Measurements from ENCODE around the gene GKN2.

The GKN2 gene

GRCh38 chr2:68931799-68932198, 20.9 kb downstream of the GKN2 start:
- no peak overlapping the region for H3K4me3 ChIP-seq (ENCODE audit: low read length)
- no peak for DNase-seq (ENCODE audit: low read depth, low spot score)

GRCh38 chr2:68931149-68931711, 21.5 kb downstream of the GKN2 start:
- no peak overlapping the region for H3K4me3 ChIP-seq (ENCODE audit: low read length)
- DNase-seq (ENCODE audit: low read depth, low spot score): no peak

- no peak for DNase-seq (ENCODE audit: low read depth, low spot score)
- no peak overlapping the region for H3K4me3 ChIP-seq (ENCODE audit: low read length)
Observed at GRCh38 chr2:68926796-68927195, 25.9 kb downstream of the GKN2 start.

GRCh38 chr2:68925295-68925896, 27.3 kb downstream of the GKN2 start:
- H3K4me3 ChIP-seq (ENCODE audit: low read length): no peak overlapping the region
- peak; percentile 78 for DNase-seq (ENCODE audit: low read depth, low spot score)

GRCh38 chr2:68921646-68922045, 31.0 kb downstream of the GKN2 start:
- DNase-seq (ENCODE audit: low read depth, low spot score): no peak

GRCh38 chr2:68920481-68921170, 32.1 kb downstream of the GKN2 start:
- no peak for DNase-seq (ENCODE audit: low read depth, low spot score)
- no peak overlapping the region for H3K4me3 ChIP-seq (ENCODE audit: low read length)

More at GRCh38 chr2:68921646-68922045, 31.0 kb downstream of the GKN2 start:
- H3K4me3 ChIP-seq (ENCODE audit: low read length): no peak overlapping the region

- DNase-seq (ENCODE audit: low read depth, low spot score): no peak
- no peak overlapping the region for H3K4me3 ChIP-seq (ENCODE audit: low read length)
Observed at GRCh38 chr2:68918497-68918896, 34.2 kb downstream of the GKN2 start.

GRCh38 chr2:68917034-68917718, 35.5 kb downstream of the GKN2 start:
- H3K4me3 ChIP-seq (ENCODE audit: low read length): no peak overlapping the region
- DNase-seq (ENCODE audit: low read depth, low spot score): no peak

GRCh38 chr2:68916226-68916625, 36.5 kb downstream of the GKN2 start:
- DNase-seq (ENCODE audit: low read depth, low spot score): no peak
- H3K4me3 ChIP-seq (ENCODE audit: low read length): no peak overlapping the region

GRCh38 chr2:68915393-68915792, 37.3 kb downstream of the GKN2 start:
- DNase-seq (ENCODE audit: low read depth, low spot score): no peak
- H3K4me3 ChIP-seq (ENCODE audit: low read length): no peak overlapping the region

- no peak for DNase-seq (ENCODE audit: low read depth, low spot score)
- H3K4me3 ChIP-seq (ENCODE audit: low read length): no peak overlapping the region
Observed at GRCh38 chr2:68913359-68913758, 39.3 kb downstream of the GKN2 start.

GRCh38 chr2:68912732-68913131, 40.0 kb downstream of the GKN2 start:
- peak; percentile 92 for DNase-seq (ENCODE audit: low read depth, low spot score)
- H3K4me3 ChIP-seq (ENCODE audit: low read length): no peak overlapping the region

GRCh38 chr2:68912111-68912510, 40.6 kb downstream of the GKN2 start:
- no peak for DNase-seq (ENCODE audit: low read depth, low spot score)
- no peak overlapping the region for H3K4me3 ChIP-seq (ENCODE audit: low read length)

- 0 out of 2 replicates have a peak overlapping the region, but pooled peaks have one; percentile 2 for H3K4me3 ChIP-seq (ENCODE audit: low read length)
- DNase-seq (ENCODE audit: low read depth, low spot score): no peak
Observed at GRCh38 chr2:68911709-68912108, 41.0 kb downstream of the GKN2 start.

GRCh38 chr2:68911246-68911645, 41.4 kb downstream of the GKN2 start:
- DNase-seq (ENCODE audit: low read depth, low spot score): no peak

GRCh38 chr2:68909793-68910674, 42.7 kb downstream of the GKN2 start:
- no peak overlapping the region for H3K4me3 ChIP-seq (ENCODE audit: low read length)
- DNase-seq (ENCODE audit: low read depth, low spot score): peak; percentile 93

More at GRCh38 chr2:68911246-68911645, 41.4 kb downstream of the GKN2 start:
- peak overlapping the region; percentile 2; the same call in 1 of the 2 replicates for H3K4me3 ChIP-seq (ENCODE audit: low read length)

- peak; percentile 99 for DNase-seq (ENCODE audit: low read depth, low spot score)
- peak overlapping the region; percentile 32 for H3K4me3 ChIP-seq (ENCODE audit: low read length)
Observed at GRCh38 chr2:68908392-68908970, 44.2 kb downstream of the GKN2 start.

- peak overlapping the region; percentile 32 for H3K4me3 ChIP-seq (ENCODE audit: low read length)
- DNase-seq (ENCODE audit: low read depth, low spot score): peak; percentile 70
Observed at GRCh38 chr2:68907920-68908253, 44.8 kb downstream of the GKN2 start.

Data from Jurkat, Clone E6-1 (cell line).